ENCODE results near the gene MAGI2.

Gene MAGI2

GRCh38 chr7:79216236-79216635, 237.2 kb downstream of the MAGI2 start:
- Histone ChIP-seq H3K4me1 (ENCODE audit: control insufficient read depth in 5 of 5, insufficient read depth in 5 of 5, low read length in 5 of 5) (no peaks in the 10 kb centered on the region), H3K36me3 (ENCODE audit: control insufficient read depth in 5 of 5, insufficient read depth in 5 of 5, low read length in 5 of 5) (no peaks in the 10 kb centered on the region), H3K27ac (ENCODE audit: low read depth, low read length) (no peak overlapping the region), H3K9ac (ENCODE audit: low read length in 5 of 5) (no peak overlapping the region), H3K9me3 (ENCODE audit: control insufficient read depth in 5 of 5, low read length in 5 of 5) (no peaks in the 10 kb centered on the region), H3K27me3 (ENCODE audit: control insufficient read depth in 5 of 5, insufficient read depth in 4 of 5, low read length in 5 of 5) (no peaks in the 10 kb centered on the region), H3K4me3 (ENCODE audit: low read depth in 1 of 5, low read length in 5 of 5) (no peak overlapping the region)

- H3K4me1 ChIP-seq (ENCODE audit: control insufficient read depth in 5 of 5, insufficient read depth in 5 of 5, low read length in 5 of 5), result no peaks in the 10 kb centered on the region
- no peak overlapping the region for H3K4me3 ChIP-seq (ENCODE audit: low read depth in 1 of 5, low read length in 5 of 5)
- no peaks in the 10 kb centered on the region for H3K36me3 ChIP-seq (ENCODE audit: control insufficient read depth in 5 of 5, insufficient read depth in 5 of 5, low read length in 5 of 5)
- no peaks in the 10 kb centered on the region for H3K27me3 ChIP-seq (ENCODE audit: control insufficient read depth in 5 of 5, insufficient read depth in 4 of 5, low read length in 5 of 5)
- no peak overlapping the region for H3K9ac ChIP-seq (ENCODE audit: low read length in 5 of 5)
- H3K9me3 ChIP-seq (ENCODE audit: control insufficient read depth in 5 of 5, low read length in 5 of 5), result peaks cover 0 to 4% (median 0%) of the 10 kb centered on the region in 5 donors
- no peak overlapping the region for H3K27ac ChIP-seq (ENCODE audit: low read depth, low read length)
Observed at GRCh38 chr7:79212334-79212733, 241.1 kb downstream of the MAGI2 start.

DNA sequence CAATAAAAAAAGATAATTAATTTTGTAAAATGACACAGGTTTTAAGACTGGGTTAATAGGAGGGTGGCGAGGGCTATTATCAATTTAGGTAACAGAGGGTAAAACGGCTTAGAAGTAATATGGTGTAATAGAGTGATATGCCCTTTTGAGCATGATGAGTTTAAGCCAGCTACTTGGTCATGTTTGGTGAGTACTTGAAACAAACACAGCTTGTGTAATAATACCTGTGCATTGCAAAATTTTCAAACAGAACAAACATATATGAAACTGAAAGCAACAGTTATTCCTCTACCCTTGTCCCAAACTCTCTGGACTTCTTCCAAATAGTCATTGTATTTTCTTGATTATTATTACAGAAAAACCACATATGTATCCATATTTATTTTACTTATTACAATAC, 241.7 kb downstream of the MAGI2 start:
- H3K27me3 ChIP-seq (ENCODE audit: control insufficient read depth in 5 of 5, insufficient read depth in 4 of 5, low read length in 5 of 5), result no peaks in the 10 kb centered on the region
- no peak overlapping the region for H3K4me3 ChIP-seq (ENCODE audit: low read depth in 1 of 5, low read length in 5 of 5)
- no peaks in the 10 kb centered on the region for H3K4me1 ChIP-seq (ENCODE audit: control insufficient read depth in 5 of 5, insufficient read depth in 5 of 5, low read length in 5 of 5)
- H3K36me3 ChIP-seq (ENCODE audit: control insufficient read depth in 5 of 5, insufficient read depth in 5 of 5, low read length in 5 of 5), result no peaks in the 10 kb centered on the region
- H3K9me3 ChIP-seq (ENCODE audit: control insufficient read depth in 5 of 5, low read length in 5 of 5), result peaks cover 0 to 4% (median 0%) of the 10 kb centered on the region in 5 donors
- H3K9ac ChIP-seq (ENCODE audit: low read length in 5 of 5), result no peak overlapping the region
- H3K27ac ChIP-seq (ENCODE audit: low read depth, low read length), result no peak overlapping the region

- Histone ChIP-seq H3K27me3 (ENCODE audit: control insufficient read depth in 5 of 5, insufficient read depth in 4 of 5, low read length in 5 of 5) (no peaks in the 10 kb centered on the region), H3K9ac (ENCODE audit: low read length in 5 of 5) (no peak overlapping the region), H3K4me3 (ENCODE audit: low read depth in 1 of 5, low read length in 5 of 5) (no peak overlapping the region), H3K36me3 (ENCODE audit: control insufficient read depth in 5 of 5, insufficient read depth in 5 of 5, low read length in 5 of 5) (no peaks in the 10 kb centered on the region), H3K4me1 (ENCODE audit: control insufficient read depth in 5 of 5, insufficient read depth in 5 of 5, low read length in 5 of 5) (no peaks in the 10 kb centered on the region), H3K27ac (ENCODE audit: low read depth, low read length) (no peak overlapping the region), H3K9me3 (ENCODE audit: control insufficient read depth in 5 of 5, low read length in 5 of 5) (peaks cover 0 to 8% (median 0%) of the 10 kb centered on the region in 5 donors)
Observed at GRCh38 chr7:79199961-79200360, 253.5 kb downstream of the MAGI2 start.

- no peaks in the 10 kb centered on the region for H3K27me3 ChIP-seq (ENCODE audit: control insufficient read depth in 5 of 5, insufficient read depth in 4 of 5, low read length in 5 of 5)
- H3K27ac ChIP-seq (ENCODE audit: low read depth, low read length), result no peak overlapping the region
- H3K36me3 ChIP-seq (ENCODE audit: control insufficient read depth in 5 of 5, insufficient read depth in 5 of 5, low read length in 5 of 5), result no peaks in the 10 kb centered on the region
- H3K4me1 ChIP-seq (ENCODE audit: control insufficient read depth in 5 of 5, insufficient read depth in 5 of 5, low read length in 5 of 5), result no peaks in the 10 kb centered on the region
- peaks cover 0 to 6% (median 0%) of the 10 kb centered on the region in 5 donors for H3K9me3 ChIP-seq (ENCODE audit: control insufficient read depth in 5 of 5, low read length in 5 of 5)
- H3K4me3 ChIP-seq (ENCODE audit: low read depth in 1 of 5, low read length in 5 of 5), result no peak overlapping the region
- no peak overlapping the region for H3K9ac ChIP-seq (ENCODE audit: low read length in 5 of 5)
Observed at GRCh38 chr7:79199266-79199665, 254.2 kb downstream of the MAGI2 start.

DNA sequence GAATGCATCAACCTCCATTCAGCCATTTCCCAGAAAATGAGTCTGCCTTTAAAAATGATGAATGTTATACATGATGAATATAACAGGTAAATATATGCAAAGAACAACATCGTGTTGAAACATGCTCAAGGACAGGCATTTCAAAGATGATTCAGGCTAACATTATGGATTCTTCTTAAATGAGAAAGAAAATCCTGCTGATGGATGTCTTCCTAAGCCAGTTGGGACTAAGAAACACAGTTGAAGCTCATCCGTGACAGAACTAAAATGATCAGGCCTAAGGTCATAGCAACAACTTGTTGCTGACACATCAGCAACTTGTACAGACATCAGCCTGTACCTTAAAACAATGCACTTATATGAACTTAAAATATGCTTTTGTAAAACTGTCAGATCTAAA, 267.9 kb downstream of the MAGI2 start:
- H3K4me3 ChIP-seq (ENCODE audit: low read depth in 1 of 5, low read length in 5 of 5), result no peak overlapping the region
- H3K27ac ChIP-seq (ENCODE audit: low read depth, low read length), result no peak overlapping the region
- H3K27me3 ChIP-seq (ENCODE audit: control insufficient read depth in 5 of 5, insufficient read depth in 4 of 5, low read length in 5 of 5), result no peaks in the 10 kb centered on the region
- H3K9ac ChIP-seq (ENCODE audit: low read length in 5 of 5), result no peak overlapping the region
- H3K9me3 ChIP-seq (ENCODE audit: control insufficient read depth in 5 of 5, low read length in 5 of 5), result no peaks in the 10 kb centered on the region
- H3K4me1 ChIP-seq (ENCODE audit: control insufficient read depth in 5 of 5, insufficient read depth in 5 of 5, low read length in 5 of 5), result no peaks in the 10 kb centered on the region
- no peaks in the 10 kb centered on the region for H3K36me3 ChIP-seq (ENCODE audit: control insufficient read depth in 5 of 5, insufficient read depth in 5 of 5, low read length in 5 of 5)

GRCh38 chr7:79182283-79182682, 271.2 kb downstream of the MAGI2 start:
- no peak overlapping the region for H3K27ac ChIP-seq (ENCODE audit: low read depth, low read length)
- H3K4me3 ChIP-seq (ENCODE audit: low read depth in 1 of 5, low read length in 5 of 5), result no peak overlapping the region
- no peaks in the 10 kb centered on the region for H3K36me3 ChIP-seq (ENCODE audit: control insufficient read depth in 5 of 5, insufficient read depth in 5 of 5, low read length in 5 of 5)
- no peaks in the 10 kb centered on the region for H3K27me3 ChIP-seq (ENCODE audit: control insufficient read depth in 5 of 5, insufficient read depth in 4 of 5, low read length in 5 of 5)
- H3K4me1 ChIP-seq (ENCODE audit: control insufficient read depth in 5 of 5, insufficient read depth in 5 of 5, low read length in 5 of 5), result no peaks in the 10 kb centered on the region
- no peaks in the 10 kb centered on the region for H3K9me3 ChIP-seq (ENCODE audit: control insufficient read depth in 5 of 5, low read length in 5 of 5)
- no peak overlapping the region for H3K9ac ChIP-seq (ENCODE audit: low read length in 5 of 5)

DNA sequence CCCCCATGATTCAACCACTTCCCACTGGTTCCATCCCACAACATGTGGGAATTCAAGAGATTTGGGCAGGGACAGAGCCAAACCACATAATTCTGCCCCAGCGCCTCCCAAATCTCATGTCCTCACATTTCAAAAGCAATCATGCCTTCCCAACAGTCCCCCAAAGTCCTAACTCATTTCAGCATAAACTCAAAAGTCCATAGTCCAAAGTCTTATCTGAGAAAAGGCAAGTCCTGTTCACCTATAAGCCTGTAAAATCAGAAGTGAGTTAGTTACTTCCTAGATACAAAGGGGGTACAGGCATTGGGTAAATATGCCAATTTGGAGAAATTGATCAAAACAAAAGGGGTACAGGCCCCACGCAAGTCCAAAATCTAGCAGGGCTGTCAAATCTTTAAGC, 272.9 kb downstream of the MAGI2 start:
- peaks cover 0 to 2% (median 0%) of the 10 kb centered on the region in 5 donors for H3K4me1 ChIP-seq (ENCODE audit: control insufficient read depth in 5 of 5, insufficient read depth in 5 of 5, low read length in 5 of 5)
- no peak overlapping the region for H3K27ac ChIP-seq (ENCODE audit: low read depth, low read length)
- H3K9me3 ChIP-seq (ENCODE audit: control insufficient read depth in 5 of 5, low read length in 5 of 5), result no peaks in the 10 kb centered on the region
- H3K27me3 ChIP-seq (ENCODE audit: control insufficient read depth in 5 of 5, insufficient read depth in 4 of 5, low read length in 5 of 5), result no peaks in the 10 kb centered on the region
- no peak overlapping the region for H3K9ac ChIP-seq (ENCODE audit: low read length in 5 of 5)
- H3K4me3 ChIP-seq (ENCODE audit: low read depth in 1 of 5, low read length in 5 of 5), result no peak overlapping the region
- H3K36me3 ChIP-seq (ENCODE audit: control insufficient read depth in 5 of 5, insufficient read depth in 5 of 5, low read length in 5 of 5), result no peaks in the 10 kb centered on the region

GRCh38 chr7:79176859-79177477, 276.5 kb downstream of the MAGI2 start:
- Histone ChIP-seq H3K27me3 (ENCODE audit: control insufficient read depth in 5 of 5, insufficient read depth in 4 of 5, low read length in 5 of 5) (no peaks in the 10 kb centered on the region), H3K9me3 (ENCODE audit: control insufficient read depth in 5 of 5, low read length in 5 of 5) (no peaks in the 10 kb centered on the region), H3K27ac (ENCODE audit: low read depth, low read length) (no peak overlapping the region), H3K36me3 (ENCODE audit: control insufficient read depth in 5 of 5, insufficient read depth in 5 of 5, low read length in 5 of 5) (no peaks in the 10 kb centered on the region), H3K9ac (ENCODE audit: low read length in 5 of 5) (peak overlapping the region in 1 of 5 donors; percentile 32), H3K4me1 (ENCODE audit: control insufficient read depth in 5 of 5, insufficient read depth in 5 of 5, low read length in 5 of 5) (peaks cover 0 to 2% (median 0%) of the 10 kb centered on the region in 5 donors), H3K4me3 (ENCODE audit: low read depth in 1 of 5, low read length in 5 of 5) (no peak overlapping the region)

GRCh38 chr7:79175374-79175773, 278.1 kb downstream of the MAGI2 start:
- no peaks in the 10 kb centered on the region for H3K36me3 ChIP-seq (ENCODE audit: control insufficient read depth in 5 of 5, insufficient read depth in 5 of 5, low read length in 5 of 5)
- H3K4me3 ChIP-seq (ENCODE audit: low read depth in 1 of 5, low read length in 5 of 5), result no peak overlapping the region
- no peaks in the 10 kb centered on the region for H3K27me3 ChIP-seq (ENCODE audit: control insufficient read depth in 5 of 5, insufficient read depth in 4 of 5, low read length in 5 of 5)
- peaks cover 0 to 2% (median 0%) of the 10 kb centered on the region in 5 donors for H3K4me1 ChIP-seq (ENCODE audit: control insufficient read depth in 5 of 5, insufficient read depth in 5 of 5, low read length in 5 of 5)
- H3K27ac ChIP-seq (ENCODE audit: low read depth, low read length), result no peak overlapping the region
- H3K9ac ChIP-seq (ENCODE audit: low read length in 5 of 5), result no peak overlapping the region
- H3K9me3 ChIP-seq (ENCODE audit: control insufficient read depth in 5 of 5, low read length in 5 of 5), result no peaks in the 10 kb centered on the region

All from subcutaneous abdominal adipose tissue (tissue), 5 donors.